Choroid plexus epithelial cell (primary cell): Measurements from ENCODE around the gene TMEM266.
"Not testable (repeated sequence)": the region's sequence is repeated elsewhere in the genome, so short reads cannot be mapped to it uniquely, and the experiment has no call there.

Experiments
- DNase-seq: peaks from one replicate; pipeline ENCODE4 v3.0.0-alpha.2; 2010; ENCODE audit warnings: low read depth
- H3K4me3 ChIP-seq: 2 replicates; pipeline ENCODE4 v1.5.1; 2011; ENCODE audit warnings: low read depth, mild to moderate bottlenecking, control low read depth, low read length, moderate library complexity
- CTCF ChIP-seq: conservative IDR thresholded peaks from 2 replicates; pipeline ENCODE4 v1.5.1; 2011; ENCODE audit warnings: low read depth, mild to moderate bottlenecking, control low read depth, inconsistent platforms, low read length, moderate library complexity

Gene TMEM266, protein sequence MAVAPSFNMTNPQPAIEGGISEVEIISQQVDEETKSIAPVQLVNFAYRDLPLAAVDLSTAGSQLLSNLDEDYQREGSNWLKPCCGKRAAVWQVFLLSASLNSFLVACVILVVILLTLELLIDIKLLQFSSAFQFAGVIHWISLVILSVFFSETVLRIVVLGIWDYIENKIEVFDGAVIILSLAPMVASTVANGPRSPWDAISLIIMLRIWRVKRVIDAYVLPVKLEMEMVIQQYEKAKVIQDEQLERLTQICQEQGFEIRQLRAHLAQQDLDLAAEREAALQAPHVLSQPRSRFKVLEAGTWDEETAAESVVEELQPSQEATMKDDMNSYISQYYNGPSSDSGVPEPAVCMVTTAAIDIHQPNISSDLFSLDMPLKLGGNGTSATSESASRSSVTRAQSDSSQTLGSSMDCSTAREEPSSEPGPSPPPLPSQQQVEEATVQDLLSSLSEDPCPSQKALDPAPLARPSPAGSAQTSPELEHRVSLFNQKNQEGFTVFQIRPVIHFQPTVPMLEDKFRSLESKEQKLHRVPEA

GRCh38 chr15:76059320-76060117 lies at the start of gene TMEM266:
Gene TMEM266 (plus strand): TSS chr15:76059985. CDS start chr15:76134264, 74,279 bp downstream.
- no peak for TF ChIP-seq CTCF
- DNase-seq: peak; percentile 8
- H3K4me3 ChIP-seq: peak within 1 kb of the TSS; percentile 58

DNA sequence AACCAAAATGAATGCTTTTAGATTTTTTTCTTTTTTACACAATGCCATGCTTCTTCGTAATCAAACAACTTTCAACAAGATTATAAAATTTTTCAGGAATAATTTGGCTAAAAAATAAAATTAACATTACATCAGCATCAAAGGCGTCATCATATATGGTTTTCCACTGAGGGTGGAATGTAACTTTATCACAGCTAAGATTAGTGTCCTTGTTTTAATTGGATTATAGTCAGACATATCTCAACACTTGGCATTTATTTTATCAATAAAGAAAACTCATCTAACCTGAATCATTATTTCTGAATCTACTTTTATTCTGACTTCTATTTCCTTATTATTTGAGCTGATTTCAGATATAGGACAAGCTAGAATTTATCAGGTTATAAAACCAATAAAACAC lies 49.2 kb upstream of the TMEM266 start:
- no peak for DNase-seq
- no peak overlapping the region for H3K4me3 ChIP-seq
- TF ChIP-seq CTCF: no peak

DNA sequence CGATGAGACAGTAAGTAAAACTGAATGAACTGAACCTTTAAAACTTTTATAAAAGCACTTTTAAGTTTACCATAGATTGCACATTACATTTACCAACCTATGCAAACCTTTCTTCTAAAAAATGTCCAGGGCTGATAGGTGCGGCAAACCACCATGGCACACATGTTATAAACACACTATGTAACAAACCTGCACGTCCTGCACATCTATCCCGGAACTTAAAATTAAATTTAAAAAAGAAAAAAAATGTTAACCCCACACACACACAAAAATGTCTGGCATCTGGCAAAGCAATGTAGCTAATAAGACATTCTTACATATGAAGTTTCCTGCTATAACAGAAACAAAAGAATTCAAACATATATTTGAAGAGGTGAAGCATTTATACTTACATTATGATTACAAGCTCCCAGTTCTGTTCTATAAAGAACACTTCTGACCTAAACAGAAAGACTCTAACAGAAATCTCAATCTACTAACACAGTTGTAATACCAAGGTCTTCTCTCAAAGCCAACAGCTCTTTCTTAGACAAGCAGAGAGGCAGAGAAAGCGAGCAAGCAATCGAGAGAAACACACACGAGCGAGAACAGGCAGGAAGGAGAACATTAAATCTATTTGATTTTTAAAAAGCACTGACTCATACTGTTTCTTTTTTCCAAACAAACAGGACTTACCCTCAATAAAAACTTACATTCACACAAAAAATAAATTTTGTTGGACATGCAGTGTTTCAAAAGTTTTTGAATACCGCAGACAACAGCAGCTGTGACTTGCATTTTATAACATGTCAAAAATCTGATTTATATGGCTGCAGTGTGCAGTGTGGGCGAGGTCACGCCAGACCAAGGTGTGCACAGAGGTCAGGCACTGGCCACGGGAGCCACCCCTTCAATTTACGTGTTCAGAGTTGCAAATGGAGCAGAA lies 47.9 kb upstream of the TMEM266 start, which contains the start of gene NRG4:
Gene NRG4, minus strand, starts transcription at position 798 of the 925 bp plus-strand sequence. CDS start 1,194 bp downstream, outside the sequence.
- peak; percentile 42 for DNase-seq
- TF ChIP-seq CTCF: no peak
- H3K4me3 ChIP-seq: peak within 1 kb of the TSS; percentile 24

DNA sequence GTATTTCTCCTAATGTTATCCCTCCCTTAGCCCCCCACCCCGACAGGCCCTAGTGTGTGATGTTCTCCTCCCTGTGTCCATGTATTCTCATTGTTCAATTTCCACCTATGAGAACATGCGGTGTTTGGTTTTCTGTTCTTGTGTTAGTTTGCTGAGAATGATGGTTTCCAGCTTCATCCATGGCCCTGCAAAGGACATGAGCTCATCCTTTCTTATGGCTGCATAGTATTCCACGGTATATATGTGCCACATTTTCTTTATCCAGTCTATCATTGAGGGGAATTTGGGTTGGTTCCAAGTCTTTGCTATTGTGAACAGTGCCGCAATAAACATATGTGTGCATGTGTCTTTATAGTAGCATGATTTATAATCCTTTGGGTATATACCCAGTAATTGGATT lies 46.3 kb upstream of the TMEM266 start:
- not testable (repeated sequence) for H3K4me3 ChIP-seq, DNase-seq

GRCh38 chr15:76024021-76024768 lies 35.6 kb upstream of the TMEM266 start:
- DNase-seq: no peak
- TF ChIP-seq CTCF: no peak

DNA sequence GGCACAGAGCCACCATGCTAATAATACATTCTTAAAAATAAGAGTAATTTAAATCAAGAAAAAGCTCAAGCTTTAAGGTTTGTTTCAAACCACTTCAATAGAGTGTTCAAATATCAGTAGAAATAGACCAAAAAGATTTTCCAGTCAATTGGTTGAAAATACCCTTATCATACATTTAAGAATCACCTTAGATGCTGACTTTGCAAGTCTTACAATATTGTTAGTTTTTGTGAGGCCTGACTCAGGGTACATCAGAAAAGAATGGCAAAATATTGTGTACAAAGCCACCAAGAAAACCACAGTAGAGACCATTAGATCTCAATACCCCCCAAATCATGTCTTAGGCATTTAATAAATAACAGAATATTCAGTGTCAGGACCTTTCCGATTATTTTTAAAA lies 27.7 kb upstream of the TMEM266 start:
- TF ChIP-seq CTCF: no peak
- H3K4me3 ChIP-seq: no peak overlapping the region
- DNase-seq: no peak

More at GRCh38 chr15:76024021-76024768, 35.6 kb upstream of the TMEM266 start:
- H3K4me3 ChIP-seq: no peak overlapping the region
